Measurements from ENCODE around the gene TGFBR3. TPM values are rescaled to one million over a fixed set of nuclear protein-coding genes. Genes with fewer than 3 reads are reported as not detected.

The TGFBR3 gene
- total RNA-seq, 1 experiment from 2014 or later: 3.1 TPM

DNA sequence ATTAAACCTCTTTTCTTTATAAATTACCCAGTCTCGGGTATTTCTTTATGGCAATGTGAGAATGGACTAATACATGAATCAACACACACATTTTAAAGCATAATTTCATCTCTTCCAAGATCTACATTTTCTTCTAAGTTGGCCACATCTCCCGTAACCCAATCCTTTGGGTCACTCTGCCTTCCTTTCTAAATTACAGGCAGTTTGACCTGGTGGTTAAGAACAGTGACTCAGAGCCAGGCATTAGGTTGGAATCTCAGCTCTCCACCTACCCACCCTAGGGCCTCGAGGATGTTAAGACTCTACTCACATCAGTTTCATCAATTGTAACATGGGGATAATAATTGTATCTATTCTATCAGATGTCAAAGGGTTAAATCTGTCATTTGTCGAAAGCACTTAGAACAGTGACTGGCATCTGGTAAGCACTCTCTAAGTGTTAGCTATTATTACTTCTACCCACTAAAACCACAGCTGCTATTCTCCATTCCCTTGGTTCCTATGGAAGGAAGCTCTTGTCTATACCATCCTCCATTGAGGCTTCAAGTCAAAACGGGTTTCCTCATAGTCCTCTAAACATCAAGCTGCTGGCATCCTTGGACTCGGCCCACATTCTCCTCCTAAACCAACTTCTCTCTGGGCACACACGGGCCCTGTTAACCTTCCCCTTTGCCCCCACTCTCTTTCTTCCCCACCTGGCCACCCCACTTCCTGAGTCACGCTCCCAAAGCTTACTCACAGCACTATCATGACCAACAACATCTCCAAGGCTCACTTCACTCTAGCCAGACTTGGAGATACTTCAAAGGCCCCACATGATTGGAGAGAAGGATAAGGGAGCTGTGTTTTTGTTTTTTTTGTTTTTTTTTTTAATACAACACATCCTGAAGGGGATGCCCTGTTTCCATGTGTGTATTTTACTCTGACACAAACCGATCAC lies 116.9 kb downstream of the TGFBR3 start:
- intact Hi-C loops (cut with micrococcal nuclease; ENCODE audit: unreplicated experiment): no loop called here
- no peak overlapping the region for H3K4me3 ChIP-seq (ENCODE audit: low read depth, low read length, poor library complexity, severe bottlenecking)
- POLR2A ChIA-PET (ENCODE audit: low non-redundant PET): no interaction called here
- no peaks in the 10 kb centered on the region for H3K4me1 ChIP-seq (ENCODE audit: insufficient read depth, low read length, poor library complexity, severe bottlenecking)
- H3K27ac ChIP-seq (ENCODE audit: low read depth, low read length, poor library complexity, severe bottlenecking): no peak overlapping the region
- no peaks in the 10 kb centered on the region for H3K27me3 ChIP-seq (replicated peaks; ENCODE audit: insufficient read depth, low read depth, low read length, poor library complexity)
- no peak for DNase-seq (ENCODE audit: low spot score)
- TF ChIP-seq, protein P1, sequence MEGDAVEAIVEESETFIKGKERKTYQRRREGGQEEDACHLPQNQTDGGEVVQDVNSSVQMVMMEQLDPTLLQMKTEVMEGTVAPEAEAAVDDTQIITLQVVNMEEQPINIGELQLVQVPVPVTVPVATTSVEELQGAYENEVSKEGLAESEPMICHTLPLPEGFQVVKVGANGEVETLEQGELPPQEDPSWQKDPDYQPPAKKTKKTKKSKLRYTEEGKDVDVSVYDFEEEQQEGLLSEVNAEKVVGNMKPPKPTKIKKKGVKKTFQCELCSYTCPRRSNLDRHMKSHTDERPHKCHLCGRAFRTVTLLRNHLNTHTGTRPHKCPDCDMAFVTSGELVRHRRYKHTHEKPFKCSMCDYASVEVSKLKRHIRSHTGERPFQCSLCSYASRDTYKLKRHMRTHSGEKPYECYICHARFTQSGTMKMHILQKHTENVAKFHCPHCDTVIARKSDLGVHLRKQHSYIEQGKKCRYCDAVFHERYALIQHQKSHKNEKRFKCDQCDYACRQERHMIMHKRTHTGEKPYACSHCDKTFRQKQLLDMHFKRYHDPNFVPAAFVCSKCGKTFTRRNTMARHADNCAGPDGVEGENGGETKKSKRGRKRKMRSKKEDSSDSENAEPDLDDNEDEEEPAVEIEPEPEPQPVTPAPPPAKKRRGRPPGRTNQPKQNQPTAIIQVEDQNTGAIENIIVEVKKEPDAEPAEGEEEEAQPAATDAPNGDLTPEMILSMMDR (conservative IDR thresholded peaks at IDR 0.05; ENCODE audit: low read depth, low read length): no peak
- TF ChIP-seq EZH2 (IDR thresholded peaks at IDR 0.05; ENCODE audit: borderline replicate concordance, low read depth, low read length, poor library complexity, severe bottlenecking): no peak
- no TSS peak for BruUV-seq (replicated peaks)
- H3K36me3 ChIP-seq (ENCODE audit: insufficient read depth, low read length, poor library complexity, severe bottlenecking): no peaks in the 10 kb centered on the region
- no peaks in the 10 kb centered on the region for H3K9me3 ChIP-seq (ENCODE audit: low read depth, low read length, poor library complexity, severe bottlenecking)
- CTCF ChIA-PET: no interaction called here

DNA sequence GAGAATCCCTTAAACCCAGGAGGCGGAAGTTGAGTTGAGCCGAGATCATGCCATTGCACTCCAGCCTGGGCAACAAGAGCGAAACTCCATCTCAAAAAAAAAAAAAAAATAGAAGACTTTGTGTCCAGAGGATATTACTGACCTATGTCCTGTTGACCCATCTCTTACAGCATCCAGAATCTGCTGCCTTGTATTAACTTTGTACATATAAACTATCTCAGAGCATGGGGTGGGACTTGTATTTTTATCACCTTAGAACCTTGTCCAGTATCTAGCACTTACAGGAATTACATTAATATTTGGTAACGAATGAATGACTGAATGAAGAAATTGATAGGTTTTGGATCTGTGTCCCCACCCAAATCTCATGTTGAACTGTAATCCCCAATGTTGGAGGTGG lies 117.8 kb downstream of the TGFBR3 start:
- Histone ChIP-seq H3K9me3 (ENCODE audit: low read depth, low read length, poor library complexity, severe bottlenecking) (no peaks in the 10 kb centered on the region), H3K27ac (ENCODE audit: low read depth, low read length, poor library complexity, severe bottlenecking) (no peak overlapping the region), H3K4me3 (ENCODE audit: low read depth, low read length, poor library complexity, severe bottlenecking) (no peak overlapping the region), H3K27me3 (replicated peaks; ENCODE audit: insufficient read depth, low read depth, low read length, poor library complexity) (no peaks in the 10 kb centered on the region), H3K36me3 (ENCODE audit: insufficient read depth, low read length, poor library complexity, severe bottlenecking) (no peaks in the 10 kb centered on the region), H3K4me1 (ENCODE audit: insufficient read depth, low read length, poor library complexity, severe bottlenecking) (no peaks in the 10 kb centered on the region)
- BruUV-seq (replicated peaks): no TSS peak
- TF ChIP-seq, protein P1 (conservative IDR thresholded peaks at IDR 0.05; ENCODE audit: low read depth, low read length): no peak
- no peak for TF ChIP-seq EZH2 (IDR thresholded peaks at IDR 0.05; ENCODE audit: borderline replicate concordance, low read depth, low read length, poor library complexity, severe bottlenecking)
- intact Hi-C loops (cut with micrococcal nuclease; ENCODE audit: unreplicated experiment): no loop called here
- ChIA-PET POLR2A (ENCODE audit: low non-redundant PET) (no interaction called here), CTCF (no interaction called here)
- no peak for DNase-seq (ENCODE audit: low spot score)

DNA sequence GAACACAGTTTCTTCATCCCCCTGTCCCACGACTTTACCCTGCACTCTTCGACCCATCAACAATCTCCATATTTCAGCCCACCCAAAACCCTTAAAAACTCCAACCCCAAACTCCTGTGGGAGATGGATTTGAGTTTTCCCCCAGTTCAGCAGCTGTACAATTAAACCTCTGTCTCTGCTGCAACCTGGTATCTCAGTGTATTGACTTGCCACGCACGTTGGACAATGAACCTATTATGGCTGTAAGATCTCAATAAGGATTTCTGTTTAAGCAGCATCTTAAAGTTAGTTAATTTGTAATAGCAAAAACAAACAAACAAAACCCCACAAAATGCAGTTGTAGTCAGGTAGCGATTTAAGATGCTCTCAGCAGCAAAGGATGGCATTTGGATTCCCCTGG lies 119.1 kb downstream of the TGFBR3 start:
- Histone ChIP-seq H3K4me1 (ENCODE audit: insufficient read depth, low read length, poor library complexity, severe bottlenecking) (no peaks in the 10 kb centered on the region), H3K36me3 (ENCODE audit: insufficient read depth, low read length, poor library complexity, severe bottlenecking) (no peaks in the 10 kb centered on the region), H3K9me3 (ENCODE audit: low read depth, low read length, poor library complexity, severe bottlenecking) (no peaks in the 10 kb centered on the region), H3K27ac (ENCODE audit: low read depth, low read length, poor library complexity, severe bottlenecking) (no peak overlapping the region), H3K4me3 (ENCODE audit: low read depth, low read length, poor library complexity, severe bottlenecking) (no peak overlapping the region), H3K27me3 (replicated peaks; ENCODE audit: insufficient read depth, low read depth, low read length, poor library complexity) (no peaks in the 10 kb centered on the region)
- TF ChIP-seq, protein P1 (conservative IDR thresholded peaks at IDR 0.05; ENCODE audit: low read depth, low read length): no peak
- no peak for TF ChIP-seq EZH2 (IDR thresholded peaks at IDR 0.05; ENCODE audit: borderline replicate concordance, low read depth, low read length, poor library complexity, severe bottlenecking)
- no peak for DNase-seq (ENCODE audit: low spot score)
- ChIA-PET POLR2A (ENCODE audit: low non-redundant PET) (no interaction called here), CTCF (no interaction called here)
- intact Hi-C loops (cut with micrococcal nuclease; ENCODE audit: unreplicated experiment): no loop called here
- no TSS peak for BruUV-seq (replicated peaks)

All from A673 (cell line).